ENCODE results near the gene LHCGR.

DNA sequence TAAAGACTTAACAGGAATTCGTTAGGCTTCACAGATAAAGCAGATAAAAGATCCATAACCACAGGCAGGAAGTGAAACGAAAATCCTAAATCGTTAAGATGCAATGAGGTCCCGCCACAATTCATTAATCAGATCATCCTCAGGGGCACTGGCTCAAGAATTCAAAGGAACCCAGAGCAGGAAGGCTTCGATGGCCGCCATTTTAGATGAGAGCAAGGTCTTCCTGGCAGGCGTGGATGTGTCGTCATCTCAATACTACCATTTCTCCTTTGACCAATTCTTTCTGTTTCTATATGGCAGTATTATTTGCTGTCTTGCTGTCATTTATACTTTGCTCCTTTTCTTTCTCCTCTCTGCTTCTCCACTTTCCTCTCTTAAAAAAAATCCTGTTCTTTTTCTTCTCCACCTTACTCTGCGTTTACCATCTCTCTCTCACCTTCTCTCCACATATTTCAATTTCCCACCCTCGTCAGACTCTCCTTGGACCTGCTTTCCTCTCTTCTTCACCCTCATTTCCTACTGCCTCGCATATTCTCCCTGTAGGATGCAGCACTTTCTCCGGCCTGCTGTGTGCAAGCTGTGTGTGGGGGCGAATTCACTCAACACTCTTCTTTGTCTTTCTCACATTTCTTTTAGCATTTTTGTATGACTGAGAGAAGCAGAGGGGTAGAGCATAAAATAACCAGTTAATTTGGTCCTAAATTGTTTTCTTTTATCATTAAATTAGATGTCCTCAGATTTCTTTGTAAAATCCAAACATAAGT lies 35.1 kb upstream of the LHCGR start:
- TF ChIP-seq, protein P1, sequence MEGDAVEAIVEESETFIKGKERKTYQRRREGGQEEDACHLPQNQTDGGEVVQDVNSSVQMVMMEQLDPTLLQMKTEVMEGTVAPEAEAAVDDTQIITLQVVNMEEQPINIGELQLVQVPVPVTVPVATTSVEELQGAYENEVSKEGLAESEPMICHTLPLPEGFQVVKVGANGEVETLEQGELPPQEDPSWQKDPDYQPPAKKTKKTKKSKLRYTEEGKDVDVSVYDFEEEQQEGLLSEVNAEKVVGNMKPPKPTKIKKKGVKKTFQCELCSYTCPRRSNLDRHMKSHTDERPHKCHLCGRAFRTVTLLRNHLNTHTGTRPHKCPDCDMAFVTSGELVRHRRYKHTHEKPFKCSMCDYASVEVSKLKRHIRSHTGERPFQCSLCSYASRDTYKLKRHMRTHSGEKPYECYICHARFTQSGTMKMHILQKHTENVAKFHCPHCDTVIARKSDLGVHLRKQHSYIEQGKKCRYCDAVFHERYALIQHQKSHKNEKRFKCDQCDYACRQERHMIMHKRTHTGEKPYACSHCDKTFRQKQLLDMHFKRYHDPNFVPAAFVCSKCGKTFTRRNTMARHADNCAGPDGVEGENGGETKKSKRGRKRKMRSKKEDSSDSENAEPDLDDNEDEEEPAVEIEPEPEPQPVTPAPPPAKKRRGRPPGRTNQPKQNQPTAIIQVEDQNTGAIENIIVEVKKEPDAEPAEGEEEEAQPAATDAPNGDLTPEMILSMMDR (conservative IDR thresholded peaks at IDR 0.05; ENCODE audit: low read depth in 2 of 2): no peak
- TF ChIP-seq EZH2phosphoT487 (IDR thresholded peaks at IDR 0.05; ENCODE audit: unreplicated experiment) (no peak), POLR2AphosphoS5 (IDR thresholded peaks at IDR 0.05; ENCODE audit: low read depth) (no peak), EZH2 (IDR thresholded peaks at IDR 0.05; ENCODE audit: low read depth, unreplicated experiment) (no peak), ZNF331 (CRISPR knock-in tag; IDR thresholded peaks at IDR 0.05; ENCODE audit: low read depth) (no peak), JUNB (IDR thresholded peaks at IDR 0.05; ENCODE audit: unreplicated experiment) (no peak), CREB1 (CRISPR knock-in tag; IDR thresholded peaks at IDR 0.05; ENCODE audit: low read depth) (no peak), STAT1 (IDR thresholded peaks at IDR 0.05; ENCODE audit: unreplicated experiment) (no peak), ZNF462 (CRISPR knock-in tag; IDR thresholded peaks at IDR 0.05) (no peak), ETS1 (IDR thresholded peaks at IDR 0.05) (no peak), NANOG (IDR thresholded peaks at IDR 0.05; ENCODE audit: borderline replicate concordance) (no peak)
- TF ChIP-seq, protein P2, sequence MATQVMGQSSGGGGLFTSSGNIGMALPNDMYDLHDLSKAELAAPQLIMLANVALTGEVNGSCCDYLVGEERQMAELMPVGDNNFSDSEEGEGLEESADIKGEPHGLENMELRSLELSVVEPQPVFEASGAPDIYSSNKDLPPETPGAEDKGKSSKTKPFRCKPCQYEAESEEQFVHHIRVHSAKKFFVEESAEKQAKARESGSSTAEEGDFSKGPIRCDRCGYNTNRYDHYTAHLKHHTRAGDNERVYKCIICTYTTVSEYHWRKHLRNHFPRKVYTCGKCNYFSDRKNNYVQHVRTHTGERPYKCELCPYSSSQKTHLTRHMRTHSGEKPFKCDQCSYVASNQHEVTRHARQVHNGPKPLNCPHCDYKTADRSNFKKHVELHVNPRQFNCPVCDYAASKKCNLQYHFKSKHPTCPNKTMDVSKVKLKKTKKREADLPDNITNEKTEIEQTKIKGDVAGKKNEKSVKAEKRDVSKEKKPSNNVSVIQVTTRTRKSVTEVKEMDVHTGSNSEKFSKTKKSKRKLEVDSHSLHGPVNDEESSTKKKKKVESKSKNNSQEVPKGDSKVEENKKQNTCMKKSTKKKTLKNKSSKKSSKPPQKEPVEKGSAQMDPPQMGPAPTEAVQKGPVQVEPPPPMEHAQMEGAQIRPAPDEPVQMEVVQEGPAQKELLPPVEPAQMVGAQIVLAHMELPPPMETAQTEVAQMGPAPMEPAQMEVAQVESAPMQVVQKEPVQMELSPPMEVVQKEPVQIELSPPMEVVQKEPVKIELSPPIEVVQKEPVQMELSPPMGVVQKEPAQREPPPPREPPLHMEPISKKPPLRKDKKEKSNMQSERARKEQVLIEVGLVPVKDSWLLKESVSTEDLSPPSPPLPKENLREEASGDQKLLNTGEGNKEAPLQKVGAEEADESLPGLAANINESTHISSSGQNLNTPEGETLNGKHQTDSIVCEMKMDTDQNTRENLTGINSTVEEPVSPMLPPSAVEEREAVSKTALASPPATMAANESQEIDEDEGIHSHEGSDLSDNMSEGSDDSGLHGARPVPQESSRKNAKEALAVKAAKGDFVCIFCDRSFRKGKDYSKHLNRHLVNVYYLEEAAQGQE (IDR thresholded peaks at IDR 0.05; ENCODE audit: unreplicated experiment): no peak

All from GM23338 (cell line).